Measurements from ENCODE around the gene ABI3BP. TPM values are rescaled to one million over a fixed set of nuclear protein-coding genes. Genes with fewer than 3 reads are reported as not detected.

The ABI3BP gene
- total RNA-seq, 1 experiment from 2014 or later = 0.15 TPM

GRCh38 chr3:100766069-100766468 lies 227.2 kb downstream of the ABI3BP start:
- no TSS peak for BruUV-seq (replicated peaks)
- H3K36me3 ChIP-seq (ENCODE audit: control insufficient read depth in 1 of 2, insufficient read depth in 2 of 2, low read length in 2 of 2) = no peaks in the 10 kb centered on the region
- H3K9me3 ChIP-seq (ENCODE audit: control insufficient read depth in 1 of 2, insufficient read depth in 1 of 2, low read depth in 1 of 2, low read length in 2 of 2) = no peaks in the 10 kb centered on the region
- H3K9ac ChIP-seq (ENCODE audit: low read length) = no peak overlapping the region
- H3K9me2 ChIP-seq (ENCODE audit: insufficient read depth) = no peaks in the 10 kb centered on the region
- H3K27ac ChIP-seq (ENCODE audit: low read depth, low read length) = no peak overlapping the region
- no peak overlapping the region for H3K4me3 ChIP-seq (replicated peaks in 1 of 2; ENCODE audit: low read depth in 1 of 2, low read length in 2 of 2)
- no peaks in the 10 kb centered on the region for H4K20me1 ChIP-seq (ENCODE audit: insufficient read depth)
- POLR2A ChIA-PET = no interaction called here
- no peak for DNase-seq (ENCODE audit: low read depth, low spot score)
- no peaks in the 10 kb centered on the region for H3K79me2 ChIP-seq (ENCODE audit: insufficient read depth, low read length)
- ATAC-seq = no peak
- RAD21 ChIA-PET (ENCODE audit: low non-redundant PET in 1 of 2, low total read pairs in 2 of 2, uncharacterized antibody in 2 of 2, unreplicated experiment in 2 of 2) = no interaction called here
- peaks cover 0 to 3% of the 10 kb centered on the region in 2 experiments; a peak in 1 of 4 replicates for H3K4me1 ChIP-seq (ENCODE audit: control insufficient read depth in 1 of 2, insufficient read depth in 2 of 2, low read length in 2 of 2)
- intact Hi-C loops (cut with micrococcal nuclease) = no loop called here
- H2AFZ ChIP-seq (ENCODE audit: low read depth, low read length, poor library complexity, severe bottlenecking) = no peak overlapping the region
- H3K4me2 ChIP-seq (ENCODE audit: low read length) = no peak overlapping the region
- CTCF ChIA-PET = no interaction called here
- TF ChIP-seq EZH2 (IDR thresholded peaks at IDR 0.05) (no peak), ZNF274 (IDR thresholded peaks at IDR 0.05; ENCODE audit: low read depth, low read length) (no peak), EGR1 (IDR thresholded peaks at IDR 0.05; ENCODE audit: low read depth) (no peak), FOSL1 (IDR thresholded peaks at IDR 0.05; ENCODE audit: low read depth) (no peak), CBX3 (IDR thresholded peaks at IDR 0.05; ENCODE audit: low read depth) (no peak), POLR2AphosphoS5 (IDR thresholded peaks at IDR 0.05; ENCODE audit: low read depth, low read length) (no peak), SP1 (IDR thresholded peaks at IDR 0.05; ENCODE audit: low read depth) (no peak), YY1 (IDR thresholded peaks at IDR 0.05; ENCODE audit: extremely low read depth, insufficient replicate concordance, low read depth, low read length) (no peak)
- TF ChIP-seq, protein P1, sequence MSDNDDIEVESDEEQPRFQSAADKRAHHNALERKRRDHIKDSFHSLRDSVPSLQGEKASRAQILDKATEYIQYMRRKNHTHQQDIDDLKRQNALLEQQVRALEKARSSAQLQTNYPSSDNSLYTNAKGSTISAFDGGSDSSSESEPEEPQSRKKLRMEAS (IDR thresholded peaks at IDR 0.05) = no peak
- TF ChIP-seq, protein P2, sequence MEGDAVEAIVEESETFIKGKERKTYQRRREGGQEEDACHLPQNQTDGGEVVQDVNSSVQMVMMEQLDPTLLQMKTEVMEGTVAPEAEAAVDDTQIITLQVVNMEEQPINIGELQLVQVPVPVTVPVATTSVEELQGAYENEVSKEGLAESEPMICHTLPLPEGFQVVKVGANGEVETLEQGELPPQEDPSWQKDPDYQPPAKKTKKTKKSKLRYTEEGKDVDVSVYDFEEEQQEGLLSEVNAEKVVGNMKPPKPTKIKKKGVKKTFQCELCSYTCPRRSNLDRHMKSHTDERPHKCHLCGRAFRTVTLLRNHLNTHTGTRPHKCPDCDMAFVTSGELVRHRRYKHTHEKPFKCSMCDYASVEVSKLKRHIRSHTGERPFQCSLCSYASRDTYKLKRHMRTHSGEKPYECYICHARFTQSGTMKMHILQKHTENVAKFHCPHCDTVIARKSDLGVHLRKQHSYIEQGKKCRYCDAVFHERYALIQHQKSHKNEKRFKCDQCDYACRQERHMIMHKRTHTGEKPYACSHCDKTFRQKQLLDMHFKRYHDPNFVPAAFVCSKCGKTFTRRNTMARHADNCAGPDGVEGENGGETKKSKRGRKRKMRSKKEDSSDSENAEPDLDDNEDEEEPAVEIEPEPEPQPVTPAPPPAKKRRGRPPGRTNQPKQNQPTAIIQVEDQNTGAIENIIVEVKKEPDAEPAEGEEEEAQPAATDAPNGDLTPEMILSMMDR (IDR thresholded peaks at IDR 0.05 in 2 of 3, conservative IDR thresholded peaks at IDR 0.05 in 1 of 3; ENCODE audit: borderline replicate concordance in 1 of 3, insufficient read depth in 1 of 3, low read depth in 2 of 3, low read length in 2 of 3) = no peak
- H3K27me3 ChIP-seq (ENCODE audit: insufficient read depth, low read length) = no peaks in the 10 kb centered on the region
